HL-60/S4 treated with phorbol 12-myristate 13-acetate at 8.2 ng/mL for 4 days and 3 days (cell line): ENCODE results near the gene SPDYE17.
"Not testable (repeated sequence)": the region's sequence is repeated elsewhere in the genome, so short reads cannot be mapped to it uniquely, and the experiment has no call there.

Experiments used
- in situ Hi-C: fragments of 300-500 bp; cut with MboI; formaldehyde crosslinking; loops from 2 replicates; pipeline ENCODE4 v1.15.0; 2022; ENCODE audit warnings: low sequenced_read_pairs

SPDYE17 gene

GRCh38 chr7:77032261-77032660 is at the start of gene SPDYE17:
Gene SPDYE17, minus strand, starts transcription at chr7:77032361. Its CDS starts 1,791 bp downstream, at chr7:77030570.
- in situ Hi-C loops, result not testable (repeated sequence)

DNA sequence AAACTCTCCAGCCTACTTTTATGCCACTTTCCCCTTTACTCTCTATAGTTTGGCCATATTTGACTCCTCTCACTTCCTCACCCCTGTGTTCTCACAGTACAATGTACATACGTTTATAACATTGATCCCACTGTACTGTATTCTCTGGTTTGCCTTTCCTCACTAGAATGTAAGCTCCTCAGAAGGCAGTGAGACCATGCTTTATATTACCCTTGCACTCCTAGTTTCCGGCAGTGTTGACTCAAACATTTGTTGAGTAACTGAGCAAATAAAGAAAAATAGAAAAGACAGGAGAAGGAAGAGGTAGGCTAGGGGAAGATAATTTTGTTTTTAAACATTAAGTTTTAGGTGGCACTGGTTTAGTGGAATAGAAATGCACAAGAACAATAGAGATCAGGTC is 48.1 kb upstream of the SPDYE17 start:
- in situ Hi-C loops, result not testable (repeated sequence)

DNA sequence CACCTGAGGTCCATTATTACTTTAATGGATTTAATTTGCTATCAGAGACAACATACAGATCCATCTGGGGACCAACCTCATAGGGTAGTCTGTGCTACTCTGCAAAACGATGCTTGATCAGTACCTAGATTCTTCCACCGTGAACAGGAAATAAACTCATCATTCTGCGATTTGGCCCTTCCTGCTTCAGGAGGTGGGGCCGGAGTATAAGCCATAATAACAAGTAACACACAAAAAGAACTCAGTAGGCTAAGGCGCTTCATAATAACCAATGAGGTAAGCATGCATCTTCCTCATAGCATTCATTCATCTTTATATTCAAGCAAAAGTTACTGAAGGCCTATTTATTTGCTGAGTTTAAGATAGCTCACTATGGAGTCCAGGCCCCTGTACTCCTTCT is 47.5 kb upstream of the SPDYE17 start:
- in situ Hi-C loops, result not testable (repeated sequence)

GRCh38 chr7:77079112-77079511 is 47.0 kb upstream of the SPDYE17 start:
- in situ Hi-C loops, result not testable (repeated sequence)

DNA sequence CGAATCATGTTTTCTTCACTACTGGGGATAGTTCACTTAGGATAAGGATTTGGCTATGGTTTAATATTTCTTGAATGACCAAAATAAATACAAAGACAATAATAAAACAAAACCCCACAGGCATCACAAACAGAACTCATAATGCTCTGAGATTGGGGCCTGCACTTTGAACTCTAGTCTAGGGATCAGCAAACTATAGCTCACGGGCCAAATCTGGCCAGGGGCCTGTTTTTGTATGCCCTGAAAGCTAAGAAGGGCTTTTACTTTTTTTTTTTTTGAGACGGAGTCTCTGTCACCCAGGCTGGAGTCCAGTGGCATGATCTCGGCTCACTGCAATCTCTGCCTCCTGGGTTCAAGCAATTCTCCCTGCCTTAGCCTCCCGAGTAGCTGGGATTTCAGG is 44.9 kb upstream of the SPDYE17 start:
- in situ Hi-C loops, result not testable (repeated sequence)

DNA sequence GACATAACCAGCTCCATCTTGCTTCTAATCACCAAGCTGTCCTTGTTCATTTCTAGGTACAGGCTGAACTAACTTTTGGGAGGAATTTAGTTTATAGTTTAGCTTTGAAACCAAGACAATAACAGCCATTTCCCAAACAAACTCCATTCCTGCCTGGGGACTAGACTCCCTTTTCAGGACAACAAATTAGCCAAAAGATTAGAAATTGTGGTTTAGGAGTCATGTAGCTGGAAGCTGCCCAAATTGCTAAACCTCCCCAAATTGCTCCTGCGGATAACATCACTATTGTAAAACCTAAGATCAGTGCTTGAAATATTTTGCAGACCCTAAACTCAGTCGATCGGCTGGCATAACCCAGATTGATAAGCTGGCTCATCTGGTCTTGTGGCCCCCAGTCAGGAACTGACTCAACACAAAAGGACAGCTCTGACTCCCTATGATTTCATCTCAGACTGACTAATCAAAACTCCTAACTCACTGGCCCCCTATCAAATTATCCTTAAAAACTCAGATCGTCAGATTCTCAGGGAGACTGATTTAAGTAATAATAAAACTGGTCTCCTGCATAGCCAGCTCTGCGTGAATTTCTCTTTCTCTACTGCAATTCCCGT is 42.7 kb upstream of the SPDYE17 start:
- in situ Hi-C loops, result not testable (repeated sequence)

GRCh38 chr7:77071108-77071507 is 38.9 kb upstream of the SPDYE17 start:
- in situ Hi-C loops, result not testable (repeated sequence)

- in situ Hi-C loops, result not testable (repeated sequence)
These were observed 33.7 kb upstream of the SPDYE17 start for GRCh38 chr7:77065869-77066268.

- in situ Hi-C loops, result not testable (repeated sequence)
These were observed 31.6 kb upstream of the SPDYE17 start for GRCh38 chr7:77063732-77064131.

DNA sequence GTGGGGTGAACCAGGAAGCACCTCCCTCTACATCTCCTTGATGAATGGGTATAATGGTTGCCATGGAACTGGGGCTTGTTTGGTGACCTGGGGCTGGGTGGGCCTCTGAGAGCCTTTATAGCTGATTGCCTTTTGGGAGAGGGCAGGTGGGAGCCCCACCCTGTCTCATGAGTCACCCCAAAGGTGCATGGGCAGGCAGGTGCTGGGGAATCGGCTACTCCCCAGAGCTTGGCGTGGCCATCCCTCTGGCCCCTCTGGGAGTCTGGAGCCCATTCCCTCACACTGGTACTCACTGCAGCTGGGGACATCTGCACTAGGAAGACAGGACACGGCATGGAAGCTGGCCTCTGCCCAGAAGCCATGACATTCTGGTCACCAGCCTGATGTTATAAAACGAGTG is 30.4 kb upstream of the SPDYE17 start, which contains the start of gene SPDYE18:
Gene SPDYE18, minus strand, starts transcription at position 2 of the 400 bp plus-strand sequence. CDS start 2,046 bp downstream, outside the sequence.
- in situ Hi-C loops, result not testable (repeated sequence)

- in situ Hi-C loops, result not testable (repeated sequence)
These were observed 5.8 kb downstream of the SPDYE17 start for GRCh38 chr7:77026349-77026748.

GRCh38 chr7:77010074-77010680 is 22.0 kb downstream of the SPDYE17 start:
- in situ Hi-C loops, result not testable (repeated sequence)

GRCh38 chr7:77008000-77008399 is 24.2 kb downstream of the SPDYE17 start:
- in situ Hi-C loops, result not testable (repeated sequence)

- in situ Hi-C loops, result not testable (repeated sequence)
These were observed 25.7 kb downstream of the SPDYE17 start for GRCh38 chr7:77006127-77007110.

GRCh38 chr7:77005461-77006057 is 26.6 kb downstream of the SPDYE17 start:
- in situ Hi-C loops, result not testable (repeated sequence)

- in situ Hi-C loops, result not testable (repeated sequence)
These were observed 28.0 kb downstream of the SPDYE17 start for GRCh38 chr7:77004151-77004550.

DNA sequence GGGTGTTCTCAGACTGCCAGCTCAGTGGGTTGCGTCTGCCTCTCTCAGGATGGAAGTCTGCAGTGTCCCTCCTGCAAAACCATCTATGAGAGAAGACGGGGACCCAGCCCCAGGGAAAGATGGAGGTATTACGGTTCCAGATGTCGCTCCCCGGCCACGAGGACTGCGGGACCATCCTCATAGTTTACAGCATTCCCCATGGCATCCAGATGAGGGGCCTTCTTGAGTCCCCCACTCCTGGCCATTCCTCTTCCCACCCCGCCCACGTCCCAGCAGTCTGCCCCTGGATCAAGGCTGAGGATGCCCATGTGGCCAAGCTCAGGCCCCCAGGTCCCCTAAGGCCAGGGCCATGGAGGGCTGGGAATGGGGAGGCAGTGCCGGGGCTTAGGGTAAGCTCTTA is 28.9 kb downstream of the SPDYE17 start:
- in situ Hi-C loops, result not testable (repeated sequence)

- in situ Hi-C loops, result not testable (repeated sequence)
These were observed 29.4 kb downstream of the SPDYE17 start for GRCh38 chr7:77002678-77003233.

DNA sequence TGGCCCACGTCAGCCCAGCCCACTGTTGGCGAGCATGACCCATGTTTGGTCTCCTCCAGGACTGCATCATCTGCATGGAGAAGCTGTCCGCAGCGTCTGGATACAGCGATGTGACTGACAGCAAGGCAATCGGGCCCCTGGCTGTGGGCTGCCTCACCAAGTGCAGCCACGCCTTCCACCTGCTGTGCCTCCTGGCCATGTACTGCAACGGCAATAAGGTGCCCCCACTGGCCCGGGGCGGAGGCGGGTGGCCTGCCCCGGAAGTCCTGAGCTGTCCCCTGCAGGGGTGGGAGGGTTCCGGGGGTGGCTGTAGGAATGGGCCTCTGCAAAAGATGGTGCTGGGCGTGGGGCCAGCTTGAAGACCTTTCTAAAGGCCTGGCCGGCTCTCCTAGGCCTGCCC is 30.1 kb downstream of the SPDYE17 start:
- in situ Hi-C loops, result not testable (repeated sequence)

GRCh38 chr7:76999474-77000107 is 32.6 kb downstream of the SPDYE17 start:
- in situ Hi-C loops, result not testable (repeated sequence)
